NK-92 (cell line): ENCODE results near the gene LIN37.
"Not testable (repeated sequence)": the region's sequence is repeated elsewhere in the genome, so short reads cannot be mapped to it uniquely, and the experiment has no call there.

Experiments
- DNase-seq: peaks from one replicate; lab custom pipeline; 2025; ENCODE audit not compliant: unreplicated experiment; lab: John Stamatoyannopoulos, UW

Gene LIN37

DNA sequence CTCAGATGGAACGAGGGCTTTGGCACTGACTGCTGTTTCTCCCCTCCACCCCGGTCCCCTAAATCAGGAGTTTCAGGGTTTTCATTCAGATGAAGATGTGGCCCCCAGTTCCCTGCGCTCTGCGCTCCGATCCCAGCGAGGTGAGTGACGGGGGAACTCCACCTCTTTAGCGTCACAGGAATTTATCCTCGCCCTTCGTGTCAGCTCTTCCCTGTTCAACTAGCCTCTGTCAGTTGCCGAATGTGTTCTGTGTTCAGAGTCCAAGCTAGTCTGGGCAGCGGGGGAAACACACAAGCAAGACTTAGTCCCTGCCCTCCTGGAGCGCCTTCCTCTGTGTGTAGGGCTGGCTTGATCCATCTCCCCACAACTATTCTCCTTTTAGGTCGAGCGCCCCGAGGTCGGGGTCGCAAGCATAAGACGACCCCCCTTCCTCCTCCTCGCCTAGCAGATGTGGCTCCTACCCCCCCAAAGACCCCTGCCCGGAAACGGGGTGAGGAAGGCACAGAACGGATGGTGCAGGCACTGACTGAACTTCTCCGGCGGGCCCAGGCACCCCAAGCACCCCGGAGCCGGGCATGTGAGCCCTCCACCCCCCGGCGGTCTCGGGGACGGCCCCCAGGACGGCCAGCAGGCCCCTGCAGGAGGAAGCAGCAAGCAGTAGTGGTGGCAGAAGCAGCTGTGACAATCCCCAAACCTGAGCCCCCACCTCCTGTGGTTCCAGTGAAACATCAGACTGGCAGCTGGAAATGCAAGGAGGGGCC is 28.8 kb upstream of the LIN37 start:
- DNase-seq = no peak

DNA sequence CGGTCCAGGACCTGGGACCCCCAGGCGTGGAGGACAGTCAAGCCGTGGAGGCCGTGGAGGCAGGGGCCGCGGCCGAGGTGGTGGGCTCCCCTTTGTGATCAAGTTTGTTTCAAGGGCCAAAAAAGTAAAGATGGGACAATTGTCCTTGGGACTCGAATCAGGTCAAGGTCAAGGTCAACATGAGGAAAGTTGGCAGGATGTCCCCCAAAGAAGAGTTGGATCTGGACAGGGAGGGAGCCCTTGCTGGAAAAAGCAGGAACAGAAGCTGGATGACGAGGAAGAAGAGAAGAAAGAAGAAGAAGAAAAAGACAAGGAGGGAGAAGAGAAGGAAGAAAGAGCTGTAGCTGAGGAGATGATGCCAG is 28.2 kb upstream of the LIN37 start:
- no peak for DNase-seq

DNA sequence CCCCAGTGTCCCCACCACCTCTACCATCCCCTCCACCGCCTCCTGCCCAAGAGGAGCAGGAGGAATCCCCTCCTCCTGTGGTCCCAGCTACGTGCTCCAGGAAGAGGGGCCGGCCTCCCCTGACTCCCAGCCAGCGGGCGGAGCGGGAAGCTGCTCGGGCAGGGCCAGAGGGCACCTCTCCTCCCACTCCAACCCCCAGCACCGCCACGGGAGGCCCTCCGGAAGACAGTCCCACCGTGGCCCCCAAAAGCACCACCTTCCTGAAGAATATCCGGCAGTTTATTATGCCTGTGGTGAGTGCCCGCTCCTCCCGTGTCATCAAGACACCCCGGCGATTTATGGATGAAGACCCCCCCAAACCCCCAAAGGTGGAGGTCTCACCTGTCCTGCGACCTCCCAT is 27.7 kb upstream of the LIN37 start:
- DNase-seq = no peak

DNA sequence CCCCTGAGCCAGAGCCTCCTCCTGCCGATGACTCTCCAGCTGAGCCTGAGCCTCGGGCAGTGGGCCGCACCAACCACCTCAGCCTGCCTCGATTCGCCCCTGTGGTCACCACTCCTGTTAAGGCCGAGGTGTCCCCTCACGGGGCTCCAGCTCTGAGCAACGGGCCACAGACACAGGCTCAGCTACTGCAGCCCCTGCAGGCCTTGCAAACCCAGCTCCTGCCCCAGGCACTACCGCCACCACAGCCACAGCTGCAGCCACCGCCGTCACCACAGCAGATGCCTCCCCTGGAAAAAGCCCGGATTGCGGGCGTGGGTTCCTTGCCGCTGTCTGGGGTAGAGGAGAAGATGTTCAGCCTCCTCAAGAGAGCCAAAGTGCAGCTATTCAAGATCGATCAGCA is 27.0 kb upstream of the LIN37 start:
- no peak for DNase-seq

DNA sequence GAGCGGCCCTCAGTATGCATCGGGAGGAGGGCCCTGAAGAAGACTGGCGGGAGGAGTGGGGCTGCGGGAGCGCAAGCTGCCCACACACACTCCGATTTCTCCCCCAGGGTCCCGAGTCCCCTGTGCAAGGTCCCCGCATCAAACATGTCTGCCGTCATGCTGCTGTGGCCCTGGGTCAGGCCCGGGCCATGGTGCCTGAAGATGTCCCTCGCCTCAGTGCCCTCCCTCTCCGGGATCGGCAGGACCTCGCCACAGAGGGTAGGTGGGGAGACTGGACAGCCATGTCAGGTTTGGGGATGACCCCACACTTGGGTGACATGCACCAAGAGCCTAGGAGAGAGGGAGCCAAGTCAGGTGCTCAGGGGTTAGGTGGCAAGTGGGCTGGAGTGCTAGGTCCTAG is 25.9 kb upstream of the LIN37 start:
- DNase-seq = no peak

DNA sequence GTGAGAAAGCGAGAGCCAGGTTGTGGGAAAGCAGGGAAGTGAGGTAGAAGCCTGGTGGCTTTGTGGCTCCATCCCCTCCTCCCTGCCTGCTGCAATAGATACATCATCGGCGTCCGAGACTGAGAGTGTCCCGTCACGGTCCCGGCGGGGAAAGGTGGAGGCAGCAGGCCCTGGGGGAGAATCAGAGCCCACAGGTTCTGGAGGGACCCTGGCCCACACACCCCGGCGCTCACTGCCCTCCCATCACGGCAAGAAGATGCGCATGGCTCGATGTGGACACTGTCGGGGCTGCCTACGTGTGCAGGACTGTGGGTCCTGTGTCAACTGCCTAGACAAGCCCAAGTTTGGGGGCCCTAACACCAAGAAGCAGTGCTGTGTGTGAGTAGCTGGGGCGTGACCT is 25.5 kb upstream of the LIN37 start:
- no peak for DNase-seq

DNA sequence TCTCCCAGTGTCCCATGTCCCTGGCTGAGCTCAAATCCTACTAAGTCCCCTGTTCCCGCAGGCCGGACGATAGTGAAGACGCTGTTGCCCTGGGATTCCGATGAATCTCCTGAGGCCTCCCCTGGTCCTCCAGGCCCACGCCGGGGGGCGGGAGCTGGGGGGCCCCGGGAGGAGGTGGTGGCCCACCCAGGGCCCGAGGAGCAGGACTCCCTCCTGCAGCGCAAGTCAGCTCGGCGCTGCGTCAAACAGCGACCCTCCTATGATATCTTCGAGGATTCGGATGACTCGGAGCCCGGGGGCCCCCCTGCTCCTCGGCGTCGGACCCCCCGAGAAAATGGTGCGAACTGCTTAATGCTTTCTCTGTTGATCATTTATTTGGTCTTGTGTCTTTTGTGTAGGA is 24.7 kb upstream of the LIN37 start:
- DNase-seq = no peak

DNA sequence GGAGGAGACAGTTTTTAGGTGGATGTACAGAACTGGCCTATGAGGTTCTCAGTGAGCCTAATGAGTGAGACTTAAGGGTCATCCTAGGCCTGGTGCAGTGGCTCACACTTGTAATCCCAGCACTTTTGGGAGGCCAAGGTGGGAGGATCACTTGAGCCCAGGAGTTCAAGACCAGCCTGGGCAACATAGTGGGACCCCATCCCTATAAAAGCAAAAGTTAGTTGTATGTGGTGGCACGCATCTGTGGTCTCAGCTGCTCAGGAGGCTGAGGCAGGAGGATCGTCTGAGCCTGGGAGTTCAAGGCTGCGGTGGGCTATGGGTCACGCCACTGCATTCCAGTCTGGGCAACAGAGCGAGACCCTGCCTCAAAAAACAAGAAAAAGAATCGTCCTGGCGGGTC is 24.2 kb upstream of the LIN37 start:
- not testable (repeated sequence) for DNase-seq

DNA sequence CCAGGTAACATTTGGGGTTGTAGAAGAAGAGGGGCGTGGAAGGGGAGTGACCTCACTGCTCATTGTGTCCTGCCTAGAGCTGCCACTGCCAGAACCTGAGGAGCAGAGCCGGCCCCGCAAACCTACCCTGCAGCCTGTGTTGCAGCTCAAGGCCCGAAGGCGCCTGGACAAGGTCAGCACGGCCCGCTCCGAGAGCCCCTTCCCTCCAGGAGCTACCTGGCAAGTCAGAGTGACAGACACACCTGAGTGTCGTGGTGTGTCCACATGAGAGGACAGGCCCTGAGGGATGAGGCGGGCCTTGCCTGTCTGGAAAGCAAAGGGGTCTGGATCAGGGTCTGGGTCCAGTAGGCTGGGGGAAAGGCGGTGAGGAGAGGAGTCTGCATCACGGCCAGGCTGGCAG is 23.8 kb upstream of the LIN37 start:
- DNase-seq = no peak

DNA sequence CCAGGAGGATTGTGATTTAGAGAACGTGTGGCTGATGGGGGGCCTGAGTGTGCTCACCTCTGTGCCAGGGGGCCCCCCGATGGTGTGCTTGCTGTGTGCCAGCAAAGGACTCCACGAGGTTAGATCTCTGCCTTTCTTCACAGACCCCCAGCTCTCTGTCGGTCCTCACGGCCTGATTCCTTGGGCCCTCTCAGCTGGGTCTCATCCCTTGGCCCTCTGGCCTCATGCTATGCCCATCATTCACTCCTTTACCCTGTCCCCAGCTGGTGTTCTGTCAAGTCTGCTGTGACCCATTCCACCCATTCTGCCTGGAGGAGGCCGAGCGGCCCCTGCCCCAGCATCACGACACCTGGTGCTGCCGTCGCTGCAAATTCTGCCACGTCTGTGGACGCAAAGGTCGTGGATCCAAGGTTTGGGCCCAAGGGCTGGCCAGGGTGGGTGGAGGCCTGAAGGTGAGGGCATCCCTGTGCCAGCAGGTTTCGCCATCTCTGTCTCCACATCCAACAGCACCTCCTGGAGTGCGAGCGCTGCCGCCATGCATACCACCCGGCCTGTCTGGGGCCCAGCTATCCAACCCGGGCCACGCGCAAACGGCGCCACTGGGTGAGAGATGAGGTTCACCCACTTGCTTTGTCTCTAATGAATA is 23.0 kb upstream of the LIN37 start:
- no peak for DNase-seq

DNA sequence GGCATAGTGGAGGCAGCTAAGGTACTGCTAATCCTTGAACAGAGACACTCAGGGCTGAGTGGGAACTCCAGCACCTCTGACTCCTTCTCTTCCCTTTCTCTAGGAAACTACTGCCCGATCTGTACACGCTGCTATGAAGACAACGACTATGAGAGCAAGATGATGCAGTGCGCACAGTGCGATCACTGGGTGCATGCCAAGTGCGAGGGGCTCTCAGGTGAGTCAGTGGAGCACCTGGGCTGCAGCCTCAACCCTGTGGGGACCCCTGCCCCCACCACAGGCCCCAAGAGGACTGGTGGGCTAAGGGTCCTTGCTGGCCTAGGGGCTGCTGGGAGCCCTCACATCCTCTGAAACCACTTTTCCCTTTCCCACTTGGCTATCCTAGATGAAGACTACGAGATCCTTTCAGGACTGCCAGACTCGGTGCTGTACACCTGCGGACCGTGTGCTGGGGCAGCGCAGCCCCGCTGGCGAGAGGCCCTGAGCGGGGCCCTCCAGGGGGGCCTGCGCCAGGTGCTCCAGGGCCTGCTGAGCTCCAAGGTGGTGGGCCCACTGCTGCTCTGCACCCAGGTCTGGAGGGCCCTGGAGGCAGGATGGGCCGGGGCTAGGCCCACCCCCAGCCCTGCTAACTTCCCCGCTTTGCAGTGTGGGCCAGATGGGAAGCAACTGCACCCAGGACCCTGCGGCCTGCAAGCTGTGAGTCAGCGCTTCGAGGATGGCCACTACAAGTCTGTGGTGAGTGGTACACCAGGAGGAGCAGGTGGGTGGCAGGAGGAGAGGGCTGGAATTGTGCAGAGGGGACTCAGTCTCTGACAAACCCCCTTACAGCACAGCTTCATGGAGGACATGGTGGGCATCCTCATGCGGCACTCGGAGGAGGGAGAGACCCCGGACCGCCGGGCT is 21.1 kb upstream of the LIN37 start:
- no peak for DNase-seq

DNA sequence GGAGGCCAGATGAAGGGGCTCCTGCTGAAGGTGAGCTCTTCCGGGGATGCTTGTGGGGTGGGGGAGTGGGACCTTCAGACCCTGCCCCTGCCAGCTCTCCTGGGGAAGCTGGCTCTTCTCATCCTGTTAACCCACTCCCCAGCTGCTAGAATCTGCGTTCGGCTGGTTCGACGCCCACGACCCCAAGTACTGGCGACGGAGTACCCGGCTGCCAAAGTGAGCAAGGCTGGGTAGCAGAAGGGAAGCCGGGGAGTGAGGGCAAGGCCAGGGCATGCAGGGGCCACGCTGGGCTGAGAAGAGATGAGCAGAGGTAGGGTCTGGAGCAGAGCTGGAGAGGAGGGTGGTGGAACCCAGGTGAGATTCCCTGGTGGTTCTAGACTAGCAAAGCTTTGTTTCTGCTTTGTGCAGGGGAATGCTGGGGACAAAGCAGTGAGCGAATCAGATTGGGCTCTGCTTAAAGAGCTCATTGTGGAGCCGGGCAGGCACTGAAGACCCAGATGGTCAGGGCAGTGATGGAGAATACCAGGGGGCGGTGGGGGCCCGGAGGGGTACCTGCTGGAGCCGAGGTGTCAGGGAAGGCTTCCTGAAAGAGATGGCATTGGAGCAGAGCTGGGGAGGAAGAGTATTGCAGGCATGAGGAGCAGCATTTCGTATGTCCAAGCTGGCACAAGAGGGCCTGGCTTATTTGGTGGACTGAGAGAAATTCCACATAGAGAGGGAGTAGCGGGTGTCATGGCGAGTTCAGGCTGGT is 20.2 kb upstream of the LIN37 start:
- DNase-seq = no peak

DNA sequence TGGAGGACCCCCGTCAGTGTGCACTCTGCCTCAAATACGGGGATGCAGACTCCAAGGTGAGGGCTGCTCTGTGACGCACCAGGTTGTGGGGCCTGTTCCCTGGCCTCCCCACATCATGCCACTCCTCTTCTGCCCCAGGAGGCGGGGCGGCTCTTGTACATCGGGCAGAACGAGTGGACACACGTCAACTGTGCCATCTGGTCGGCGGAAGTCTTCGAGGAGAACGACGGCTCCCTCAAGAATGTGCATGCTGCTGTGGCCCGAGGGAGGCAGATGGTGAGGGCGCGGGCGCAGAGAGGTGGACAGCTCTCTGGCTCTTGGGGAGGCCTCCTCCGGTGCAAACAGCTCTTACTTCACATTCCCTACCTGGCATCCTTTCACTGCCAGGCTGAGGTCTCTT is 19.4 kb upstream of the LIN37 start:
- no peak for DNase-seq

DNA sequence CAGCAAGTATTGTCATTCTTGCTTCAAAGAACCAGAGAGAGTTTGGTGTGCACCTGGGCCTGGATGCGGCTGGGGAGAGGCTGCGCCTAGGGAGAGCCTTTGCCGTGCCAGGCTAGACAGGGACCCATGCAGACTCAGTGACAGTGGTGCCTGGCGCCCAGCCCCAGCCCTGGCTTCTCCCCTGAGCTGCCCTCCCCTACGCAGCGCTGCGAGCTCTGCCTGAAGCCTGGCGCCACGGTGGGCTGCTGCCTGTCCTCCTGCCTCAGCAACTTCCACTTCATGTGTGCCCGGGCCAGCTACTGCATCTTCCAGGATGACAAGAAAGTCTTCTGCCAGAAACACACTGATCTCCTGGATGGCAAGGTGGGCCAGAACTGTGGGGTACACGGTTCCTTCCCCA is 18.6 kb upstream of the LIN37 start:
- no peak for DNase-seq

DNA sequence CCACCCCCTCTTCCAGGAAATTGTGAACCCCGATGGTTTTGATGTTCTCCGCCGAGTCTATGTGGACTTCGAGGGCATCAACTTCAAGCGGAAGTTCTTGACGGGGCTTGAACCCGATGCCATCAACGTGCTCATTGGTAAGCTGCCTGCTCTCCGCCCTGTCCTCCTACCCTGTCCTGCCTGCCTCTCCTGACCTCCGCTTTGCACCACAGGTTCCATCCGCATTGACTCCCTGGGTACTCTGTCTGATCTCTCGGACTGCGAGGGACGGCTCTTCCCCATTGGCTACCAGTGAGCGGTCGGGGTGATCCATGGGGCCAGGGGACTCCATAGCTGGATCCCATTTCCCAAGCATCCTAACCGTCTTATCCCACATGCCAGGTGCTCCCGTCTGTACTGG is 18.1 kb upstream of the LIN37 start:
- no peak for DNase-seq

DNA sequence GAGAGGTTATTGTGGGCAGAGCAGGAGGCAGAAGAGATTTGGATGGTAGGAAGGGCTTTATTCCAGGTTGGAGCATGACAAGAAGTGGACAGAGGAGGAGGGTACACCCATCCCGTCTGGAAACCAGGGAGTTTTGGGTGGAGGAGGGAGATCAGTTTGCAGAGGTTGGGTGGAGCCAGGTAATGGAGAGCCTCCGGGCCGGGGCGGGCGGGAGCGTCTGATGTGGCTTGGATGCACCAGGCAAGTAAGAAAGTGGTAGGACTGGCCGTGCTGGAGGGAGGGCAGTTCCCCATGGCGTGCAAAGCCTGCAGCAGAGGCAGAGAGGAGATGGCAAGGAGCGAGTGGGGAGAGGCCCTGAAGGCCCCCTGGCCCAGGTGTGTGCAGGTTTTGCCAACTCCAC is 17.0 kb upstream of the LIN37 start:
- DNase-seq = no peak

DNA sequence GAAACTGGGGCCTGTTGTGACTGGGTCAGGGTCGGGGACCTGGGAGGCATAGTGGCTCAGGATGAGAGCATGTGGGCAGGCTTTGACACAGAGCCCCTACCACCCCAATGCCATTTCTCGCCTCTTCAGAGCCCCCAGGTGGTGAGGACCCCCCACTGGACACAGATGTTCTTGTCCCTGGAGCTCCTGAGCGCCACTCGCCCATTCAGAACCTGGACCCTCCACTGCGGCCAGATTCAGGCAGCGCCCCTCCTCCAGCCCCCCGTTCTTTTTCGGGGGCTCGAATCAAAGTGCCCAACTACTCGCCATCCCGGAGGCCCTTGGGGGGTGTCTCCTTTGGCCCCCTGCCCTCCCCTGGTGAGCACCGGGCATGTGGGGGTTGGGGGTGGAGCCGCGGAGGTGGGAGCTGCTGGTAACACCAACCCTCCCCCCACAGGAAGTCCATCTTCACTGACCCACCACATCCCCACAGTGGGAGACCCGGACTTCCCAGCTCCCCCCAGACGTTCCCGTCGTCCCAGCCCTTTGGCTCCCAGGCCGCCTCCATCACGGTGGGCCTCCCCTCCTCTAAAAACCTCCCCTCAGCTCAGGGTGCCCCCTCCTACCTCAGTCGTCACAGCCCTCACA is 16.5 kb upstream of the LIN37 start:
- no peak for DNase-seq

DNA sequence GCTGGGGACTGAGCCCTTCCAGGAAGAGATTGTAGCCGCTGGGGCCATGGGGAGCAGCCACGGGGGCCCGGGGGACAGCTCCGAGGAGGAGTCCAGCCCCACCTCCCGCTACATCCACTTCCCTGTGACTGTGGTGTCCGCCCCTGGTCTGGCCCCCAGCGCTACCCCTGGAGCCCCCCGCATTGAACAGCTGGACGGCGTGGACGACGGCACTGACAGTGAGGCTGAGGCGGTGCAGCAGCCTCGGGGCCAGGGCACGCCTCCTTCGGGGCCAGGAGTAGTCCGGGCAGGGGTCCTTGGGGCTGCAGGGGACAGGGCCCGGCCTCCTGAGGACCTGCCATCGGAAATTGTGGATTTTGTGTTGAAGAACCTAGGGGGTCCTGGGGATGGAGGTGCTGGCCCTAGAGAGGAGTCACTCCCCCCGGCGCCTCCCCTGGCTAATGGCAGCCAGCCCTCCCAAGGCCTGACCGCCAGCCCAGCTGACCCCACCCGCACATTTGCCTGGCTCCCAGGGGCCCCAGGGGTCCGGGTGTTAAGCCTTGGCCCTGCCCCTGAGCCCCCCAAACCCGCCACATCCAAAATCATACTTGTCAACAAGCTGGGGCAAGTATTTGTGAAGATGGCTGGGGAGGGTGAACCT is 15.7 kb upstream of the LIN37 start:
- DNase-seq = no peak

DNA sequence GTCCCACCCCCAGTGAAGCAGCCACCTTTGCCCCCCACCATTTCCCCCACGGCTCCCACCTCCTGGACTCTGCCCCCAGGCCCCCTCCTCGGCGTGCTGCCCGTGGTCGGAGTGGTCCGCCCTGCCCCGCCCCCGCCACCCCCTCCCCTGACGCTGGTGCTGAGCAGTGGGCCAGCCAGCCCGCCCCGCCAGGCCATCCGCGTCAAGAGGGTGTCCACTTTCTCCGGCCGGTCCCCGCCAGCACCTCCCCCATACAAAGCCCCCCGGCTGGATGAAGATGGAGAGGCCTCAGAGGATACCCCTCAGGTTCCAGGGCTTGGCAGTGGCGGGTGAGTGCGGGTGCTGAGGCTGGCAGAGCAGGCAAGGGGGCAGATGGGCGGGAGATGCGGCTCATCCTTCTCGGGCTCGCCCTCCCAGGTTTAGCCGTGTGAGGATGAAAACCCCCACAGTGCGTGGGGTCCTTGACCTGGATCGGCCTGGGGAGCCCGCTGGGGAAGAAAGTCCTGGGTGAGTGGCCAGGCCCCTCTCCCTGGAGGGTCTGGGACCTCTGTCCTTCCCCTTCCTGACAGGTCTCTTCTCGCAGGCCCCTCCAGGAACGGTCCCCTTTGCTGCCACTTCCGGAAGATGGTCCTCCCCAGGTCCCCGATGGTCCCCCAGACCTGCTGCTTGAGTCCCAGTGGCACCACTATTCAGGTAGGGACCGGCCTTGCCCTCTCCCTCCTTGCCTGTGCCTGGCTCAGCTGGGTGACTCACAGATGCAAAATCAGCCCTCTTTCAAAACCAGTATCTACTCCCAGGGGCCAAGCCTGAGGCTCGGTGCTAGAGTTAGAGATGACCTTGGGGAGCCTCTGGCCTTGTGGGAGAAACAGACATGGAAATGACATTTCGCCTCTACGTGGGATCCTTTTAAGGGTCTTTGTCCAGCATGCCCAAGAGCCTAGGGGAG is 14.9 kb upstream of the LIN37 start:
- no peak for DNase-seq
